RPMI7951 (cell line): ENCODE data around the gene SENP1. TPM values are rescaled to one million over a fixed set of nuclear protein-coding genes. Genes with fewer than 3 reads are reported as not detected.
"Not testable (repeated sequence)": the region's sequence is repeated elsewhere in the genome, so short reads cannot be mapped to it uniquely, and the experiment has no call there.

Source experiments
- DNase-seq: peaks from one replicate; pipeline ENCODE4 v3.0.0-alpha.2; 2012; ENCODE audit warnings: low read depth
- total RNA-seq: library from RNA; depleted of rRNA; stranded (reverse); fragments of >200 nt; shearing (Covaris generic); gene quantifications from 2 replicates; pipeline ENCODE4 v1.2.3, GENCODE V29; 2014

Gene SENP1
- total RNA-seq, 1 experiment from 2014 or later: 19.7 TPM

DNA sequence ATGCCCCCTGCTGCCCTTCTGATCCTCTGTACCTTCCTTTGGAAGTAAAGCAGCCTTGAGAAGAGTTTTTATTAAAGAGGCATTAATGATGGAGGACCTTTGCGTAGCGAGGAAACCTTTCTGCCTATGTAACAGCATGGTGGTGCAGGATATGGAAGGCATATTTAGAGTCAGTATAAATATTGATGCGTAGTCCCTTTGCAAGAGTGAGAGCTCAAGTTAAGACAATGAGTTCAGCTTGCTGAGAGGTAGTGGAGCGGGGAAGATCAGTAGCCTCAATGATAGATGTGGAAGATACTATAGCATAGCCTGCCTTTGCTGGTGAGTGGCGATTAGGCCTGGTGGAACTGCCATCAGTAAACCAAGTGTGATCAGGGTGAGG lies 5.4 kb upstream of the SENP1 start:
- DNase-seq: not testable (repeated sequence)

- DNase-seq: no peak
Observed at GRCh38 chr12:48110691-48111311, 4.9 kb upstream of the SENP1 start.

DNA sequence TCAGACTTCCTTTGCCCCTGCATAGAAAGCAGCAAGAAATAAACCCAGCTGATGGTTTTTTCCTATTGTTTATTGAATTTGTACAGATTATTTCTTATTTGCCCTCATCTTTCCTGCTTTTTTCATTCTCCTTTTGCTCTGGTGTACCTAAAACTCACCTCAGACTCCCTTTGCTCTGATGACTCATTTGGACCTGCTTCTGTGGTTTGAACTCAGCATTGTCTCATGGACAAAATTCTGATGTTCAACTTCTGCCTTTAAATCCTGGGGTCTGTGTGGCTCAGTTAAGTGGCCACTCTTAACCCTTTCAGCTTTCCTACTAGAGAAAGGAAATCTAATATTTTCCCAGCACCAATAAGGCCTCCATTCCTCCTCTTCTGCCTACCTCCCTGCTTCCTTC lies 3.5 kb upstream of the SENP1 start:
- DNase-seq: no peak

DNA sequence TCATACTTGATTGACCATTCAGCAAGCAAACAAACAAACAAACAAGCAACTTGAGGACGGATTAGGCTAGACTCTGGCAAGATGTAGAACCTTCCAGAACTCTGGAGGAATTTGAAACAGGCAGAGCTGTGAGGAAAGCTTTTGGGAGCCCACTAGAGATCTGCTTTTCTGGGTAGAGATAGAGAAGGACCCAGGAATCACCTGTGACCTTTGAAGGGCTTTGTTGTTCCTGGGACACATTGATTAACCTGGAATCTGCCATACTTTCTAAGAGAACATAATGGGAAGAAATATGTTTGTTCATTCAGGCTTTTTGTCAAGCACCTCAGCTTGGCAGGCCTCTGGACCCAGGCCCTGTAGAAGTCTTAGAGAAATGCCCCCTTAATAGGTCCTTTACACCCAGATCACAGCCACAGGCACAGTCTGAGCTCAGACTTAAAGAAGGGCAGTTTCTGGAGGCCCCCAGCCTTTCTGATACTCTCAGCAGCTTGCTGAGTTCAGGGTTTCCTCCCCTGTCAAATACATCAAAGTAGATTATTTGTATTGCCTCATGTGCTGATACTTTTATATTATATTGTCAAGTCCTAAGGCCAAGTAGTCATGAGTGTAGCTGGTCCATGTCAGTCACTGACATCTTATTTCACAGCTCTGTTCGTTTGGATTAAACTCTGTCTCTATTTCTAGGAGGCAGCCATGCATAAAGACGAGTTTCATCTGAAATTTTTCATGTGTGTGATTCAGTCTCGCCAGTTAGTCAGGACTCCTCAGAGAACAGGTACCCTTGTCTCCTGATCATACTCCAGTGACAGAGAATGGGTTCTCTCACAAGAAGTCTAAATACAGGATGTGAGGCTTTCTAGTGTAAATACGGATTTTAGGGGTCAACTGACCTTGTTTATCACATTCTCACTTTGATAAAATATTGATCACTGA lies 1.1 kb upstream of the SENP1 start:
- no peak for DNase-seq

GRCh38 chr12:48105321-48105866 lies 485 bp downstream of the SENP1 start:
- DNase-seq: no peak

DNA sequence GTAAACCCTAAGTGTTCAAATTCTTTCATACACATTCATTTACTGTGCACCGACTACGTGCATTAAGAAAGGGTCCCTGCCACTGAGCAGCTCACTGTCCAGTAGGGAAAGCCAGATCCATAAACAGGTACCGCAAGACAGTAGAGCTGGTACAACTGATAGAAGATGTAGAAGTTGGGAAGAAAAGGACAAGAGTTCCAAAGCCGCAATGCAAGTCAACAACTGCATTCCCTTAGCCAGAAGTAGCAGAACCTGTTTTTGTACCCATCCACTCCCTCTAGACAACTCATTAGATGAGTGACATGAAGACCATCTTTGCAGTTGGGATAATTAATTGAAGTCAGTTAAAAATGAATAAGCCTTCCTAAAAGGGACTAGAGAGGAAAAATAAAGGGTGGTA lies 1.3 kb downstream of the SENP1 start:
- DNase-seq: no peak

- no peak for DNase-seq
Observed at GRCh38 chr12:48092611-48093010, 13.3 kb downstream of the SENP1 start.

DNA sequence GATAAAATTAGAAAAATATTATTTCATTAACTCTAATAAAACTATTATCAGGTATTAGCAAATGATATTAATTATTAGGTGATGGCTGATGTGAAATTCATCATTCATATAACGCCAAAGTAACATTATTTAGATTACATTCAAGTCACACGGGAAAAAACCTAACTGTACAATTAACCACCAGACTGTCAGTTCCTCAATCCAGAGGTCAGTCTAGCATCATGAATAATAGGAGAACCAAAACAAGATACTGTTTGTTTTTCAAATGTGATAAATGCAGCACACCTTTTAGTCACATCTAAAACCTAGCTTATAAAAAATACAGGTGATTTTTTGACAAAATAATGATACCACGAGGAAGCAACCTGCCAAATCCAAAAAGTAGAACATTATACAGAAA lies 19.6 kb downstream of the SENP1 start:
- no peak for DNase-seq

GRCh38 chr12:48084841-48085460 lies 20.9 kb downstream of the SENP1 start:
- DNase-seq: no peak

GRCh38 chr12:48084066-48084465 lies 21.8 kb downstream of the SENP1 start:
- DNase-seq: peak; percentile 13

- DNase-seq: no peak
Observed at GRCh38 chr12:48080821-48081220, 25.1 kb downstream of the SENP1 start.

- DNase-seq: no peak
Observed at GRCh38 chr12:48080285-48080684, 25.6 kb downstream of the SENP1 start.

- peak; percentile 15 for DNase-seq
Observed at GRCh38 chr12:48078901-48079300, 27.0 kb downstream of the SENP1 start.

DNA sequence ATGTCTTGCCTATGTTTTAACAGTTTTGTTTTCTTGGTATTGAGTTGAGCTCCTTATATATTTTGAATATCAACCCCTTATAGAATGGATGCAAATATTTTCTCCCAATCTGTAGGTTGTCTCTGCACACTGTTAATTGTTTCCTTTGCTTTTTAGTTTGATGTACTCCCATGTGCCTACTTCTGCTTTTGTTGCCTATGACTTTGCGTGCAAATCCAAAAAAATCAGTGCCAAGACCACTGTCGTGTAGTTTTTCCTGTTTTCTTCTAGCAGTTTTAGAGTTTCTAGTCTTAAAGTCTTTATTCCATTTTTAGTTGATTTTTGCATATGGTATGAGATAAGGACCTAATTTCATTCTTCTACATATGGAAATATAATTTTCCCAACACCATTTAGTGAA lies 28.8 kb downstream of the SENP1 start:
- DNase-seq: no peak

GRCh38 chr12:48075832-48076231 lies 30.0 kb downstream of the SENP1 start:
- DNase-seq: no peak

GRCh38 chr12:48074266-48074665 lies 31.6 kb downstream of the SENP1 start:
- no peak for DNase-seq

- no peak for DNase-seq
Observed at GRCh38 chr12:48072266-48072665, 33.6 kb downstream of the SENP1 start.

DNA sequence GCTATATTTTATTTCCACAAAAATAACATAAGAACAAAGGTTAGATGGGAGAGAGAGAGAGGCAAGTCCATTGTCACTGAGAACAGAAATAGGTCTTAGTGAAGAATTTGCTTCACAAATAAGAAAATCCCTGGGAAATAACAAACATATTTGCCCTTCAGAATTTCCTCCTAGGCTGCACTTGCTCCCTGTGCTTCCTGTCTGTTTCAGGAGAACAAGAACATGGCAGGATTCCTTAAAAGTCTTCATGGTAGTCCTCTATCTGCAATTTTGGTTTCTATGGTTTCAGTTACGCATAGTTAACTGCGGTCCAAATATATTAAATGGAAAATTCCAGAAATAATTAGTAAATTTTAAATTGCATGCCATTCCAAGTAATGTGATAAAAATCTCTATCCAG lies 34.1 kb downstream of the SENP1 start:
- no peak for DNase-seq

DNA sequence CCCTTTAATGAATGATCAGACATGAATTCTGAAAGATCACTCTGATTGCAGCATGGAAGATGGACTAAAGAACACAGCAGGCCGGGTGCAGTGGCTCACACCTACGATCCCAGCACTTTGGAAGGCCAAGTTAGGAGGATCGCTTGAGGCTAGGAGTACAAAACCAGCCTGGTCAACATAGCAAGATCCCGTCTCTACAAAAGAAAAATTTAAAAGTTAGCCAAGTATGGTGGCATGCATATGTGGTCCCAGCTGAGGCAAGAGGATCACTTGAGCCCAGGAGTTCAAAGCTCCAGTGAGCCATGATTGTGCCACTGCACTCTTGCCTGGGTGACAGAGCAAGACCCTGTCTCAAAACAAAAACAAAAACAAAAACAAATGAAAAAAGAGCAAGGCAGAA lies 35.1 kb downstream of the SENP1 start:
- no peak for DNase-seq

GRCh38 chr12:48070033-48070432 lies 35.8 kb downstream of the SENP1 start:
- DNase-seq: no peak

DNA sequence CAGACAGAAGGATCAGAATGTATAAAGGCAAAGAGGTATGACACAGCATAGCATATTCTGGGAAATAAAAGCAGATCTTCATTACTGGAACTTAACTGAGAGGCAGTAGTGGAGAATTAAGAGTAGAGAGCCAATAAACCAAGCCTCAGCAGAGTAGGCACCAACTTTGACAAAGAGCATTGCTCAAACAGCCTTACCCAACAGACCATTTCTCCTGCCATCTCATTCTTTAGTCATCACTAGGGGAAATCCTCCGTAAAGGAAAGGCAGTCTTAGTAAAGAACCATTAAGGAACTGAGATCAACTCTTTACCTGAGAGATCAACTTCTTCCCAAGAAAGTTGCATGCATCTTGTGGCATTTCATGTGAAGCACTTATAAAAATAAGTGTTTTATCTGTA lies 36.6 kb downstream of the SENP1 start:
- DNase-seq: peak; percentile 5

- no peak for DNase-seq
Observed at GRCh38 chr12:48068457-48068856, 37.4 kb downstream of the SENP1 start.
